GM21576 (cell line): ENCODE results near the gene PKIB.
"Not testable (repeated sequence)": the region's sequence is repeated elsewhere in the genome, so short reads cannot be mapped to it uniquely, and the experiment has no call there.

Source experiments
- ATAC-seq: cut with Tn5 transposase; IDR thresholded peaks from one replicate; pipeline ENCODE4 v1.9.1; 2021; ENCODE audit warnings: mild to moderate bottlenecking, moderate library complexity; ENCODE audit not compliant: unreplicated experiment

PKIB gene

DNA sequence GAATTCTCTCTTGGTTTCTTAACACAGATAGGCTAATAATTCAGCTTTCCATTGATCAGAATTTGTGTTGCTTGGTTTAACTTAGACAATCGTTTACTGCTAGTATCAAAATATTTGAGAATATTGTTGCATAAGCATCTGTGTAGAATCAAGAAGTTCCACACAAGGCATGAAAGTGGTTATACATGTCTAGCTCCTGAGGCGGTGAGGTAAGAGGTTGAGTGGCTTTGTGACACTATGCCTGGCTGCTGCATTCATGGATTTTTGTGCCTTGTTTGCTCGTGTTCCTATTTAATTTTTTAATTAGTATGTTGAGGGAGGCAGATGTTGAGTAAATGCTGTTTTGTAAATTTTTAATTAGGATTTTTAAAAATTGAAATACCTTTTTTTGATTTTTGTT, 10.2 kb downstream of the PKIB start:
- no peak for ATAC-seq

DNA sequence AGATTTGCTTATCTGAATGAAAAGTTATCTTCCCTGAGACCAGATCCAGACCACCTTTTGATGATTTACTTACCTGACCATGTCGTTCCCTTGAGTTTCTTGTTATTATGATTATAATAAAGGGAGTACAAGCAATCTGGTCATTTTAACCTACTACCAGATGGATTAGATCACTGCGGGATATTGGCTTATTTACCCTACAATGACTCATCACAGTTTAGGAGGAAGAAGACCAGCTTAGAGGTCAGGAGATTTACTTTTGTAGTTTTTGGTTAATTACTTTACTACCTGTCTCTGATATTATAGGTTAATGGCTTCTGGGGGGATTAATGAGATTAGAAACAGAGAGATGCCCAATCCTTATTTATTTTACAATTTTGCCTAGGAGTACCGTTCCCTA, 10.7 kb downstream of the PKIB start:
- ATAC-seq = no peak

DNA sequence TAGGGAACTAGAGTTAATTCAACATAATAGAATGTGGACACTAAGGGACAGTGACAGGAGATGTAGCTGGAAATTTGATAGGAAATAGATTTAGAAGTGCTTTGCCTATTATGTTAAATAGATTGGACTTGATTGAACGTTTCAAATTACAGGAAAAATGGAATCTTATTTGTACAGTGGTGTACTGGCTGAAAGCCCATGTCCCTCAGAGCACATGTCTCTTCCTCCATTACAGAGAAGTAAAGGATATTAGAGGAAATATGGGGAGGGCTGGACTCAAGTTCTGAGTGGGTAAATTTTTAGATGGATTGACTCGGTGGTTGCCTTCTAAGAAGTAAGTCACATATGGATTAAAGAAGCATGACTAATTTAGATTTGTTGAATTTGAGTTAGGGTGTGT, 11.4 kb downstream of the PKIB start:
- ATAC-seq = no peak

DNA sequence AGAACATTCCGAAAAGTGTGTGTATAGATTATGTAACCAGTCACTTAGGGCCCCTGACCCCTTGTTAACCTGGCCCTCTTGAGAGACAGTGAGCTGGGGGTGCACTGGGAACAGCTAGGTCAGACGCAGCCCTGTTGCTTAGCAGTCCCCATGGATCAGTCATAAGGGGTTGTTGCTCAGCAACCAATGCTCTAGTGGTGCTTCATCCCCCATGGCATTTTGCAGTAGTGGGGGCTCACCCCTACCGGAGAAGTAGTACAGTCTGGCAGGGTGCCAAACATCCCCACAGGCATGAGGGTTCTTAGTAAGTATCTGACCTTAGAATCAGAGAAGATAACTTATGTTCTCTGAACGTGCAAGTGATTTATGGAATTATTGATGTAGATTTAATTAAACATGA, 12.3 kb downstream of the PKIB start:
- no peak for ATAC-seq

DNA sequence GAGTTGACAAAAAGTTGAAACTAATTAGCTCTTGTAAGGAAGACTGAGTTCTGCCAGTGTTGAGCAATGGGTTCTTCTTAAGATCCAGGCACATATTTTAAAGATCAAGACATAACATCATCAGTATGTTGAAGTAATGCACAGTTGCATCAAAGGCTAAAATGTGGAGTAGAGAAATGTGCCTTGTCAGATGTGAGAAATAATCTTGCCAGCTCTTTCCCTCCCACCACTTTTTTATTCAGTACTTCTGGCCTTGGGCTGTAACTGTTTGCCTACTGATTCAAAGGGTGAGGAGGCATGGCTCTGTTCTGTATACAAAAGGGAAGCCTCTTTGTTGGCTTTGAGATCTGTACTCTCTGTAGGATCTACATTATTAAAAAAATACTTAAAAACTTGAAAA, 13.1 kb downstream of the PKIB start:
- no peak for ATAC-seq

DNA sequence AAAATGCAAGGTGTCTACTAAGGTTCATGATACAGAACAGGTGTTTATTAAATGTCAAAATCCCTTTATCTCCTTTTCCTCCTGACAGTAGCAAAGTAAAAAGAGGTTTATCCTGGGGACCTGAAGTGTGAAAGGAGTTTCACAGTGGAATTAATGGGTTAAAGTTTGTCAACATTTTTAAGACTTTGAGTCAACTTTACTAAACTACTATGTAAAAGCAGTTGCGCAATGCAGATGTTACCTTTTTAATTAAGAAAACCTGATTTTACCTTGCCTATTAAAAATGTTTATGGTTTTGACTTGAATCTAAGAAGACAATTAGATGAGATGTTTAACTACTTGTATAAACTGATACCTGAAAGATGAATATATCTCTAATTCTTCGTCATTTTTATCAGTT, 14.6 kb downstream of the PKIB start:
- ATAC-seq = no peak

DNA sequence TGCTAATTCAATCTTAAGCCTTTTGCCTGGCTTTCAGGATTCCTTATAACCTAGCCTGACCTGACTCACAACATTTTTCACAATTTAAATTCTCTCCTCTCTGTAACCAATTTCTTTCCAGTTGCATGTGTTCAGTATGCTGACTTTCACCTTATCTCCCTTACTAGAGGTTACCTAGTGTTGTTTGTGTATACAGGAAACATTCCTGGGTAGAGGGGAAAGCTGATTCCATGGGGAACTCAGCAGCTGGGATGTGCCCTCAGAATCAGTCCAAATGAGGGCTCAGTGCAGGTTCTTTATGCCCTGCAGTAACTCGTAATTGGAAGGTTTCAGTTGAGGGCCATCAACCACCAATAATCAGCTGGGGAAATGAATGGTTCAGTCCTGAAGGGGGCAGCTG, 18.5 kb downstream of the PKIB start:
- no peak for ATAC-seq

DNA sequence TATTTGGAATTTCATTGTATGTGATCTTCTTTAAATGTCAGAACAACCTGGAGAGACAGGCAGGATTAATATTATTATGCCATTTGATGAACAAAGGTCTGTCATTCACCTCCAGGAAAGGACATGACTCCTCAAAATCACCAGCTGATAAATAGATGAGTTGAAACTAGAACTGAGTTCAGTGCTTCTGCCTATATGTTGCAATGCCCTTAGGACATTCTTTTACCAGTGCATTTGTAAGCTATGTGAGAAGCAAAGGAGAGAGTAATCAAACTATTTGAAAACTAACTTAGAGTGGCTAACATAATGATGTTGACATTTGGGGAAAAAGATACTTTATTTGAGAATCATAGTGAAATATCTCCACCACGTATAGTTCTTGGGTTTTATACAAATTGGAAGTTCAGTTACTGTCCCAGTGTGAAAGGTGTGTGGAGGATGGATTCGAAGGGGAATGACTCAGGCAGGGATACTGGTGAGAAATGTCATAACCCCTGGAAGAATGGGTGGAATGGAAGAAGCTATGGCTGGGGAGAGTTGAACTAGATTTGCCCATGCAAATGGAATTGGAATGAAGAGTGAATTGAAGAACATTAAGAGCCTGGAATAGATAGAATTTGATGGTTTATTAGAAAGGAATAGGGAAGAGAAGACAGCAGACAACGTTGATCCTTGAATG, 21.5 kb downstream of the PKIB start:
- ATAC-seq = no peak

DNA sequence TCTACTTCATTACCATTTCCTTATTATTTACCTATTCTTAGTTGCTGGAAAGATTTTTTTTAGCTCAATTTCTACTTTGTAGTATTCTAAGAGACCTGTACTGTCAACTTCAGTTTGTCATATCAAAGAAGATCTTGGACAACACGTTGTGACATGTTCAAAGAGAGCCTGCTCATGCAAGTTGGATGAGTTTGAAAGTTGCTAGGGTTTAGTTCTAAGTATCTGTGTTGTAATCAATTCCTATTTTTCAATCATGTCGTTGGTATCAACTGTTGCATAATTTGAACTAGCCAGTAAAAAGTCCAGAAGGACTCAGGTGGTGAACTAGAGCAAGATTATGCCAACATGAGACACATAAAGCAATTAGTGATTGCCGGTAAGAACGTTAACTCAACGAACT, 30.2 kb downstream of the PKIB start:
- ATAC-seq = no peak

DNA sequence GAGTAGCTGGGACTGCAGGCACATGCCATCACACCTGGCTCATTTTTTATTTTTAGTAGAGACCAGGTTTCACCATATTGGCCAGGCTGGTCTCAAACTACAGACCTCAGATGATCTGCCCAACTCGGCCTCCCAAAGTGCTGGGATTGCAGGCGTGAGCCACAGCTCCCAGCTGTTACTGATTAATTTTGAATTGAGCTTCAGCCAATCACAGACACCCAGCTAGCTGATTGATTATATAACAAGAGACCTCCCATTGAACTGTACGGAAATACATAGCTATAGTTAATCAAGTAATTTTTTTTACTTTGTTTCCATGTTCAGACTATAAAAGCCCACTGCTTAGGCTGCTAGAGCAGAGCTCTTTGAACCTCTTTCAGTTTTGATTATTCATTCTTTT, 31.6 kb downstream of the PKIB start:
- ATAC-seq = no peak

DNA sequence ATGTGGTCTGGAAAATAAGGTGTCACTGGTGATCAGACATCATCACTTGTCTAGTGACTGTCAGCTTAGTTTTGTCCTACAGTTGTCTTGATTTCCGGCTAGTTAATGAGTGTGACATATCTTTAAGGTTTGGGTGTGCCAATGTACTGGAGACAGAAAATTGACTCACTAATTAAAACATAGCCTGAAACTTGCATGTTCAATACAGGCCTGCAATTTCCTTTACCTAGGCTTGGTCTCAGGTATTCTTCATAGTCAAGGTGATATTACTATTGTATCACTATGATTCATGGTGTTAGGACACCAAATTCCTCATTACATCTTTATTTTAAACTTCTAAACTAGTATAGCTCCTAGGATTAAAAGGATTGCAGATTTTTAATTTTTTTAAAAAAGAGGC, 32.4 kb downstream of the PKIB start:
- ATAC-seq = not testable (repeated sequence)

DNA sequence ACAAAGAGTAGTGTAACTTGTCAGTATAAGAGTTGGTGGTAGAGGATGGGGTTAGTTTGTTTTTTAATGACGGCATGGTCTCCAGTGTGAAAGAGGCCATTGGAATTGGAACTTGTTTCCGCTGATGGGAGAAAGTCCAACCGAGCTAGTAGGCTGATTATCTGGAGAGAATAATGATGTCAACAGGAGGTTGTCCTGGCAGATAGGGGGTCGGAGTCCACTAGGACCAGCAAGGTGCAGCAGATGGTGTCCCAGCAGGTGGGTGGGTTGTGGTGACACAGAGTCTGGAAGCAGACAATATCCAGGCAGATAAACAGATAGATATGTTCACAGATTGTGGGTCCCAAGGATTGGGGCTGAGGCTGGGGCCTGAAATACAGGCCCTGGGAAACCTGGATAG, 35.1 kb downstream of the PKIB start:
- ATAC-seq = no peak

DNA sequence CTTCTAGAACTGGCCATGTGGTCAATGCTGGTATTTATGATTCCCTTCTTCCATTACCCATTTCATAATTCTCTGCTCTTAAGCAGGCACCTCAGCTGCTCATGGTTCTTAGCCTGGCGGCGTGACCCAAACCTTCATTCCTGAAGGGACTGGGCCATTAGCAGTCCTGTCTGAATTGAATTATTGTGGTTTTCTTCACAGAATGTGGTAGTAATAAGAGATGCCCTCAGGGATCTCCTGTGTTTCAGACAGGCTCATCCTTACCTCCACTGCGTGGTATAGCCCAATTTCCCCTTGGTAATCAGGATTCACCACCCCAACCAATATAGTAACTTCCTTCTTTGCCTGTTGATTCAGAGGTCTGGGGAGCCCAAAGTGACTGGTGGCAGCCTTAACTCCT, 37.6 kb downstream of the PKIB start:
- ATAC-seq = no peak

DNA sequence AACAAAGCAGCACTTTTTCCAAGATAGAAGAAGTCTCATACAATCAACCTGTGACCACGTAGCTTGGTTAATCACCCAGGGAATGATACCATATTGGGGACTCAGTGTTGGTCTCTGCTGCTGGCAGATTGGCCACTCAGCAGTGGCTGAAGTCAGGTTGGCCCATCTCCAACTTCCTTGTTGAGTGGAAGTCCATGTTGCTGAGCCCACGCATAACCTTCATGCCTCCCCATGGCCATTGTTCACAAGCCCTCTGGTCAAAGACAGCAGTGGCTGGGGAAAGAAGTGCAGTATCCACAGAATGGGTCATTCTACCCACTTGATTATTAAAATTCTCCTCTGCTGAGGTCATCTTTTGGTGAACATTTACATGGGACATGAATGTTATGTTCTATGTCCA, 38.5 kb downstream of the PKIB start:
- ATAC-seq = no peak

DNA sequence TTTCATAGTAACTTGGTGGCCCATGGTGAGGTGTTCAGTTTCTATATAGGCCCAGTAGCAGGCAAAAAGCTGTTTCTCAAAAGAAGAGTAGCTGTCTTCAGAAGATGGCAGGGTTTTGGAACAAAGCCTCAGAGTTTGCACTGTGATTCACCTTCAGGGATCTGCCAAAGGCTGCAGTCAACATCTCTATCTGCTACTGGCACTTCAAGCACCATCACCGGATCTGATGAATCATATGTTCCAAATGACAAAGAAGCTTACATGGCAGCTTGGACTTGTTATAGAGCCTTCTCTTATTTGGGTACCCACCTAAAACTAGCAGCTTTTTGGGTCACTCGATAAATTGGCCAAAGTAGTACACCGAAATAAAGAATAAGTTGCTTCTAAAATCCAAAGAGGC, 39.5 kb downstream of the PKIB start:
- no peak for ATAC-seq

DNA sequence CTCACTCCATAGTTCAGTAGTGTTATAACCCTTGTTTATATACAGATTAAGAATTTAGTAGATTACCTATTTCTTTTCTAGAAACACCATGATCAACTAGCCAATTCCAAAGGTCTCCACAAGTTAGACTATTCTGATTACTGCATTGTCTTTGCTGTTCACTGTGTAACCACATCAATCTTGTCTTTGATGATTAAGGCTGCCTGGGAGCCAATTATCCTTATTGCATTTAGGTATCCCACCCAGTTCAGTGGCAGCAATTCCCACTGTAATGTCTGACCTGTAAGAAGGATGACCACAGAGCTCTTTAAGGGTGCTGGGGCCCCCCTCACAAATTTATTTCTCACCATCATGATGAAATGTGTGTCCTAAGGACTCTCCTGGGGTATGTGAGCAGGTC, 40.2 kb downstream of the PKIB start:
- no peak for ATAC-seq

DNA sequence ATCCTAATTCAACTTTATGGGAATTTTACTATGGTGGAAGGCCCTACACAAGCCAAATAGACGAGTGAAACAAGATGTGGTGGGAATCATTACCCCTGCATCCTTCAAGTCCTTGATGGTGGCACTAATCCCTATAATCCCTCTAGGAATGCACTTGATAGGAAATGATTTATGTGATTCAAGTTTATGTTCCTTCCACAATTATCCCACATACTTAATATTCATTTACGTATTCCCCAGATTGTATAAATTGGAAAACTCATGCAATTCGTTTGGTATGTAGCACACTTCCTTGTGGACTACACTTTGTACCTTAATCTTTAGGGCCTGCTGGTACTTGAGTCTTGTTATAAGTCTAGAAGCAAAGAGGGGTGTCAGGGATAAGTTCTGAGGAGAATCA, 40.8 kb downstream of the PKIB start:
- no peak for ATAC-seq

DNA sequence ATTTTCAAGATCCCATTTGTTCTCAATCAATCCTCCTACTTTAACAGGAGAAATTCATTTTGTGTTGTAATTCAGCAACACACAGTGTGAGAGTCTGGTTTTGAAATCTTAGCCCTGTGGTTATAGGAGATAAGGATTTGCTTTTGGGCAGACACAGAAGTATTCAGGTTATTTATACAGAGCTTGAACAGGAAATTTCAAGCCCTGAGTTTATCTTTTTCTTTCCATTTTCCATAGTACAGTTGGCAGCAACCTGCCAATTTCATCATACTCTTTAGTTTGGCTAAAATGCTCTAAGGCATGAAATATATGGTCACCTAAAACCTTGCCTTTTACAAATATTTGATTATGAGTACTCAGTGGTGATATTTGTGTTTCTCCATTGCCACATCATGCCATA, 41.4 kb downstream of the PKIB start:
- ATAC-seq = no peak

DNA sequence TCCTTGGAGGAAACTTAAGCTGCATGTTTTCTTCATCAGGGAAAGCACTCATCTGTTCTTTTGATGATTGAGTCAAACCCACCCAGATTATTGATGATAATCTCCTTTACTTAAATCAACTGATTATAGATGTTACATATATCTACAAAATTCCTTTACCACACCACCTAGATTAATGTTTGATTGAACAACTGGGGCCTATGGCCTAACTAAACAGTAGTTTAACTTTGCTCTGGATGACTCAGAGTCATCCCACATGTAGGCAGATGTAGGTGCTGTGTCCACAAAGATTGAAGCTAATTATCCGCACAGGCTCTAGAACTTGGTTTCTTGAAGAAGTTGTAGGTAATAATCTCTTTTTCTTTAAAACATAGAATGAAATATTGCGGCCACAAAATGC, 42.2 kb downstream of the PKIB start:
- no peak for ATAC-seq

DNA sequence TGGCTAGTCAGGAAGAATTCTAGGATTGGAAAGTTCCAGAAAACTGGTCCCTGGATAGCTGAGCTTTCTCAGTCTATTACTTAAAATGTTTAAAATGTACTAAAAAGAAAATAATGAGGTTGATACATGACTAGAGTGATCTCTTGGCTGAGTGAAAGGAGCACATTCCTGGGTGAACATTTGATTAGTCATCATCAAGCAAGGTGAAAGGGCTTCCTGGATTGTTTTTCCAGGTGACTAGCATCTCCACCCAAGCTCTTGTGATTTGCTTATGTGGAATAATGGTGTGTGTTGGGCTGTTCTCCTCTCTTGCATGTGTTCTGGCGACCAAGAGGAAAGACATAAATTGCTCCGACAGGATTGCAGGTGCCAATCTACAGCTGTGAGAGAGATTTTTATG, 42.9 kb downstream of the PKIB start:
- no peak for ATAC-seq

DNA sequence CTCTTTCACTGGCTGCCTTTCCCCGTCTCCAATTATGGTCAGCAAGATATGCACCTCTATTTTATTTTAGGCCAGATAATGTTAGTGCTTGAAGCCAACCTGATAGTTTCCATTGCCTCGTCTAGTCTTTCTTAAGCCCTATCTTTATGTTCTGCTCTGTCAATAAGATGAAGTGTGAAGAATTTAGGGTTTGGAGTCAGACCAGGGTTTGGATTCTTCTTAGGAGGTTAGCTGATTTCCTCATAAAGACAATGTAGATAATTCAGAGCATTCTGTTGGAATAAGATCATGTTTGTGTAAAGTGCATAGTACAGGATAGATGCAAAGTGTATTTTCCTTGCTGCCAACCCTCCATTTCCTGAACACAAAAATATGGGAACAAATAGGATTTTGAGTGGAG, 43.8 kb downstream of the PKIB start:
- no peak for ATAC-seq

DNA sequence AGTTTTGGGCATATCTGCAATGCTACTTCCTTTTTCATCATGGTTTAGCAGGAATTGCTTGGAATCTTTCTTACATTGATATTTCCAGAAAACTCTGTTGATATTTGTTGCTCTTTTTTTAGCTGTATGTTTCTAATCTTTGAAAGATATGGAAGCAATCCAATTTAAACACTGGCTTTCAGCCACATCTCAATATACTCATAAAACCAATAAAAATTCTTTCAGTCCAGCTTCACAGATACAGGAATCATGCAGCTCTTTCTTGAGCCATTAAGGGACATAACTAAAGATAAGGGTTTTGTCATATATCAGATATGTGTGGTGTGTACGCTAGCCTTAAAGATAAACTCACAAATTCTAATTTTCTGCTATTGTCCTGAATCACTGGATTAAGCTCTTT, 47.4 kb downstream of the PKIB start:
- ATAC-seq = no peak

DNA sequence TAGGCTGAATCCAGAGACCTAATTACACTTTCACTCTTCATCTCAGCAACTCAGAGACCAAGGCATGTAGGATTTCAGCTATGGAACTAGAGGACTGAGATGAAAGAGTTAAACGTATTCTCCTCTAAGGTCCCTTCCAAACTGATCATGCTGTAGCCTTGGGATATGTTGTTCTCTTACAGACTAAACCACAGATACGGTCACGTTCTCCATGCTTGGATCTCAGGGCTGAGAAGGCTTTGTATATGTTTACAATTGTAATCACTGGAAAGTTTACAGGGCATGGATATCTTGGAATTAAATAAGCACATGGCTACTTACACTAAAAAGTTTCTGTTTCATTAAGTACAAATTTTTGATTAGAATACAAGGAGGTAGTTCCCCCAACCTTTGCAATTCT, 50.1 kb downstream of the PKIB start:
- no peak for ATAC-seq

DNA sequence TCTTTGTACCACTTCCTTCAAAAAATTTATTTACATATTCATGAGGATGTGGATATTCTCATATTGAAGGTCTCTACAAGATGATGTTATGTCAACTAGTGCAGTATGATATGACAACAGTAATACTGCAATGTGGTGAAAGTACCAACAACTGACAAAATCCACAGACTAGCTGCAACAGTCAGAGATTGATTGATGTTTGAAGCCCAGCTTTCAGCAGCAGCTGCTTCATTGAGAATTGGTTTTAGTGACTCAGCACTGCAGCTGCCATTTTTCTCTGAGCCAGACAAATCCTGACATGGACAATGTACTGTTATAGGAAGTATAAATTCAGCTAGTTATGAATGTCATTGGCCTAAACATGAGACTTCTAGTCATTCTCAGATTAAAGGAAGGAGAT, 53.8 kb downstream of the PKIB start:
- no peak for ATAC-seq
